Effector memory CD8-positive, alpha-beta T cell (primary cell): ENCODE data around the gene YY1.

ENCODE experiments used
- ATAC-seq: fragments of 150-1000 bp; cut with Tn5 transposase; replicated peaks from 2 replicates; pipeline ENCODE4 v1.10.0; 2021; ENCODE audit warnings: mild to moderate bottlenecking, moderate library complexity
- DNase-seq, 3 experiments: peaks; one replicate each; pipeline ENCODE4 v3.0.0; 2021
- H3K27ac Mint-ChIP-seq, 2 donors: one replicate each; pipeline ENCODE4 v1.8.0; 2022; ENCODE audit warnings: mild to moderate bottlenecking in 2 of 2, mixed read lengths in 2 of 2, moderate library complexity in 2 of 2
- H3K27me3 Mint-ChIP-seq, 2 donors: one replicate each; pipeline ENCODE4 v1.8.0; 2022; ENCODE audit warnings: mixed read lengths in 2 of 2
- H3K36me3 Mint-ChIP-seq: one replicate; pipeline ENCODE4 v1.8.0; 2022; ENCODE audit warnings: mild to moderate bottlenecking, moderate library complexity, mixed read lengths; ENCODE audit not compliant: insufficient read depth
- H3K4me1 Mint-ChIP-seq, 2 donors: one replicate each; pipeline ENCODE4 v1.8.0; 2022; ENCODE audit warnings: low read depth in 2 of 2, mixed read lengths in 2 of 2
- H3K4me3 Mint-ChIP-seq, 2 donors: one replicate each; pipeline ENCODE4 v1.8.0; 2022; ENCODE audit warnings: mild to moderate bottlenecking in 2 of 2, mixed read lengths in 2 of 2, moderate library complexity in 2 of 2
- H3K9me3 Mint-ChIP-seq, 2 donors: one replicate each; pipeline ENCODE4 v1.8.0; 2022; ENCODE audit warnings: mixed read lengths in 2 of 2
- total RNA-seq, 9 experiments: gene quantifications; one replicate each; lab custom pipeline; 2026; lab: John Stamatoyannopoulos, UW

YY1 gene
- total RNA-seq = 125 to 307 (median 206) reads per million in 9 experiments

DNA sequence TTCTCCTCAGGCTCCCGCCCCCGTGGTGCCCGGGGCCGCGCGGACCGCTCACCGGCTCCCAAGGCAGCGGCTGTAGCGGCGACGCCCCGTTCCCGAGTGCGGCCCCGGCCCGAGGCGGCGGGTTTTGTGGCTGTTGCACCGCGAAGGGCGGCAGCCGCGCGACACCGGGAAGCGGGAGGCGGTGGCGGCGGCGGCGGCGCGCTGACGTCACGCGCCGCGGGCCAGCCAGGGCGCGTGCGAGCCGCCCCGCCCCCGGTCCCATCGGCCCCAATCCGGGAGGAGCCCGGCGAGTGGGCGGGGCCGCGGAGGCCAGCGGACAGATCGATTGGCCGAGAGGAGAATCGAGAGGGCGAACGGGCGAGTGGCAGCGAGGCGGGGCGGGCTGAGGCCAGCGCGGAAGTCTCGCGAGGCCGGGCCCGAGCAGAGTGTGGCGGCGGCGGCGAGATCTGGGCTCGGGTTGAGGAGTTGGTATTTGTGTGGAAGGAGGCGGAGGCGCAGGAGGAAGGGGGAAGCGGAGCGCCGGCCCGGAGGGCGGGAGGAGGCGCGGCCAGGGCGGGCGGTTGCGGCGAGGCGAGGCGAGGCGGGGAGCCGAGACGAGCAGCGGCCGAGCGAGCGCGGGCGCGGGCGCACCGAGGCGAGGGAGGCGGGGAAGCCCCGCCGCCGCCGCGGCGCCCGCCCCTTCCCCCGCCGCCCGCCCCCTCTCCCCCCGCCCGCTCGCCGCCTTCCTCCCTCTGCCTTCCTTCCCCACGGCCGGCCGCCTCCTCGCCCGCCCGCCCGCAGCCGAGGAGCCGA lies at the start of gene YY1:
Gene YY1 (plus strand): TSS at position 726 of the 792 bp plus-strand sequence. CDS start 101 bp downstream, outside the sequence.
- Mint-ChIP-seq H3K36me3 (peaks cover 40% of the 10 kb centered on the region), H3K9me3 (no peaks in the 10 kb centered on the region), H3K27ac (peak within 1 kb of the TSS; percentile 90 to 96), H3K4me1 (peaks cover 49 to 53% of the 10 kb centered on the region in 2 donors), H3K27me3 (no peaks in the 10 kb centered on the region), H3K4me3 (peak within 1 kb of the TSS; percentile 84)
- DNase-seq (peak; percentile 98 to 99 (median 99)), ATAC-seq (peak; percentile 79)

DNA sequence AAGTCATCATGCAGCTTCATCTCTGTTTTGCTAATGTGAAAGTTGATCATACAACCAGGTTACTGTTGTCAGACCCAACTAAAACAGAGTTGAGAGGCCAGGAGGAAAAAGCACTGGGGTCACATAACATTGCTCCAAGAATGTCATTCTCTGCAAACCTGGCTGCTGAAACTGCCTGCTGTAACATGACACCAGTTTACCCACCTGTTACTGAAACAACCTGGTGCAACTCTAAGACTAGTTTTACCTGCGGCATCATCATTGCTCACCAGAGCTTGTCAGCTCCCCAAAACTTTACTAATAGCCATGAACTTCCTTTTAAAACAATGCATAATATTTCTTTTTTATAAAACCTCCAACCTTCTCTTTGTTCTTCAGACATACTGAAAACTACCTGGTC lies 48.8 kb upstream of the YY1 start:
- H3K27me3 Mint-ChIP-seq = no peaks in the 10 kb centered on the region
- no peak overlapping the region for H3K27ac Mint-ChIP-seq
- H3K36me3 Mint-ChIP-seq = peaks cover 3% of the 10 kb centered on the region
- no peak for ATAC-seq
- peaks cover 7 to 12% of the 10 kb centered on the region in 2 donors for H3K4me1 Mint-ChIP-seq
- H3K4me3 Mint-ChIP-seq = no peak overlapping the region
- DNase-seq = no peak
- no peaks in the 10 kb centered on the region for H3K9me3 Mint-ChIP-seq

DNA sequence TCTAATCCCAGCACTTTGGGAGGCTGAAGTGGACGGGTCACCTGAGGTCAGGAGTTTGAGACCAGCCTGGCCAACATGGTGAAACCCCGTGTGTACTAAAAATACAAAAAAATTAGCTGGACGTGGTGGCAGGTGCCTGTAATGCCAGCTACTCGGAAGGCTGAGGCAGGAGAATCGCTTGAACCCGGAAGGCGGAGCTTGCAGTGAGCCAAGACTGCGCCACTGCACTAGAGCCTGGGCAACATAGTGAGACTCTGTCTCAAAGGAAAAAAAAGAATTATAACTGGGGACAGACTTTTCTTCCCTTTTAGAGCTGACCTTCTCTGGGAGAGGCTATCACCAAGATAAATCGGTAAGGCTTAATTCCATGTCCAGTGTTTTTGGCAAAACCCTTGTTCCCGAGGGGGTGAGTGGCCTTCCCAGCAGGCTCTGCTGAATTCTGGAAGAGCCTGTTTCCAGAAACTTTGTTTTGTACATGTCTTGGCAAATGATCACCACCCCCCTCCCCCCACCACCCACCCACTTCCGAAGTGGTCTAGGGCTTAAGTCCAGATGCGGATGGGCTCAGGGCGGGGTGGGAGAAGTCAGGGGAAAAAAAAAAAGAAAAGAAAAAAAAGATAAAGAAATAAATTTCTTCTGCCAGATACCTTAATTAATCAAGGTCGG lies 47.2 kb upstream of the YY1 start:
- Mint-ChIP-seq H3K4me1 (peaks cover 7 to 12% of the 10 kb centered on the region in 2 donors), H3K27me3 (no peaks in the 10 kb centered on the region), H3K27ac (no peak overlapping the region), H3K9me3 (no peaks in the 10 kb centered on the region), H3K4me3 (peak overlapping the region in 1 of 2 donors; percentile 29), H3K36me3 (peaks cover under 1% of the 10 kb centered on the region)
- ATAC-seq = no peak
- DNase-seq = no peak

DNA sequence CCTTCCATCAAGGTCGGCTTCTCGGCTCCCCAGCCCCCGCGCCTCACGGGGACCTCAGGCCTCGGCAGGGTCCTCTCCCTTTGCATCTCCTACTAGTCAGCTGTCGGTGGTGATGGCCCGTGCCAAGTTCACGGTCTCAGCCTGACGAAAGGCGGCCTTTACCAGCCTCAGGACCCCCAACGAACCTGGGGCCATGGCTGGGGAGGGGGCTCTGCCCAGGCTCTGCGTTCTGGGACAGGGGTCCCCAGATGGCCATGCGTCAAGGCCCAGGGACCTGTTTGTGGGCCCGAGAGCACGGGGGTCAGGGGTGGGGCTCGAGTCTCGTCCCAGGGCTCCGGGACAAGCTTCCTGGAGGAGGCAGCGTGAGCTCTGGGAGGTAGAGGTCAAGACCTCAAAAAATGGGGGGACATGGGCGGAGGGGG lies 46.7 kb upstream of the YY1 start:
- Mint-ChIP-seq H3K27me3 (no peaks in the 10 kb centered on the region), H3K4me3 (peak overlapping the region; percentile 72 to 80), H3K9me3 (no peaks in the 10 kb centered on the region), H3K4me1 (peaks cover 7 to 12% of the 10 kb centered on the region in 2 donors), H3K27ac (peak overlapping the region; percentile 15 to 91), H3K36me3 (no peaks in the 10 kb centered on the region)
- ATAC-seq (no peak), DNase-seq (no peak)

DNA sequence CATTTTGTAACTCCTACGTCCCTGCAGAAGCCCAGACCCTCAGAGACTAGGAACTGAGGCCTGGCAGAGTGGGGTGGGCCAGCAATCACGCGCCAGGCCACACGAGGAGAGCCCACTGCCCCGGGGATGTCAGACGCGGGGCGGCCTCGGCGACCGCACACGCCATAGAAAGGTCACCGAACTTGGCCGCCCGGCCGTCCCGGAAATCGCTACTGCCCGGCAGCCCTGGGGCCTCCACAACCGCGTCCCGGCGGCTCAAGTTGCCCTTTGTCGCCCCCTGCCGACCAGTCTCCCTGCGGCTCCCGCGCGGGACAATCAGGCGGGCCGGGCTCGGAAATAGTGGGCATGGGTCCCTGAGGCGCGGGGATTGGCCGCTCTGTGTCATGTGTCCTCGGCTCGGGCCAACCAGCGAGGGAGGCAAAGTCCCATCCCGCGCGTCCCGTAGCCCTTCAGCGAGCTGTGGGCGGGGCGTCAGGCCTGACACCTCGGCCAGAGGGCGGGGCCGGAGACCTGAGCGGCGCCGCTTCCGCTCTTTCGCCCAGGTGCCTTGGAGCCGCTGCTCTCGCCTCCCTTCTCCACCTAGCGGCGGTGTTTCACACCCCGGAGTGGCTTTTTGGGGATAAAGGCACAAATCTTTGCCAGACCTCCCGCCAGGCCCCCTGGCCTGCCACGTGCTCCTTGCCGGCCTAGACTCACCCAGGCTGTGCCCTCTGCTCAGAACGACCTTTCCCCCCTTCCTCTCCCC lies 46.1 kb upstream of the YY1 start:
- DNase-seq = peak; percentile 98 to 99 (median 99)
- Mint-ChIP-seq H3K9me3 (no peaks in the 10 kb centered on the region), H3K36me3 (no peaks in the 10 kb centered on the region), H3K27me3 (no peaks in the 10 kb centered on the region), H3K27ac (peak overlapping the region; percentile 81 to 91), H3K4me3 (peak overlapping the region; percentile 72 to 80), H3K4me1 (peaks cover 7 to 12% of the 10 kb centered on the region in 2 donors)
- peak; percentile 98 for ATAC-seq

DNA sequence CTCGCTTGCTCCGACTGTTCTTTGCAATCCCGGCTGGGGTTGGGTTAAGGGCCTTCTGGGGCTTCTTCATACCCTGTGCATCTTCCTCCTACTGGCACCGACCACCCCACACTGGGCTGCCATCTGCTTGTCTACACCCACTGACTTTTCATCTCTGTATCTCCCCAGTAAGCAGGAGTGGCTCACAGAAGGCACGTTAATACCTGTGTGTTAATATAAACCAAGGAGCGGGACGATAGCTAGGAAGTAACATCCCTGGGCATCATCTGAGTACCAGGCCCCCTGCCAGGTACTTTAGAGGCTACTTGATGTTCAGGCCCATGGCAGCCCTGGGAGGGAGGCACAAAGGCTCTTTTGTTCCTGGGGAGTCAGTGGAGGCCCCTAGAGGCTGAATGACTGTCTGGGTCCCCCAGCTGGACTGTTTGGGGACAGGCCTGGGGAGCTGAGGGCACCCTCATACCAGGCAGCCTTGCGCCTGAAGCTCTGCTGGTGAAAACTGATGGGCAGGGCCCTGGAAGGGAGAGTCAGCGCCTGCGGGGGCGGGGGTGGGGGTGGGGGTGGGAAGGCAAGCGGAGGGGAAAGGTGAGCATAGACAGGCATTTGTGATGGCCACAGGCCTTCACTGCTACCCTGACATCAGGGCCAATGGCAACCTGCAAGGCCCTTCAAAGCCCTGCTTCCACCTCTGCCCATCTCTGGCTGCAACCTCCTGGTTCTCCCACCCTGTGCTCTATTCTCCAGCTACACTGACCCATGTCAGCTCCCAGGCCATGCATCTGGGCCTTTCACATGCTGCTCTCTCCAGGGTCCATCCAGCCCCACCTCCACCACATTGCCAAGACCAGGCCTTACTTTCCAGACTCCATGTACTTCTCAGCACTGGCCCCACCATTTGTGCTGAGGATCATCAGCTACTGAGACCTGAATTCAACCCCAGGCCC lies 45.3 kb upstream of the YY1 start:
- peak overlapping the region; percentile 81 to 91 for H3K27ac Mint-ChIP-seq
- peak overlapping the region; percentile 72 to 80 for H3K4me3 Mint-ChIP-seq
- ATAC-seq = peak; percentile 3
- peak in 1 of 3 experiments; percentile 10 for DNase-seq
- H3K36me3 Mint-ChIP-seq = no peaks in the 10 kb centered on the region
- no peaks in the 10 kb centered on the region for H3K27me3 Mint-ChIP-seq
- H3K9me3 Mint-ChIP-seq = no peaks in the 10 kb centered on the region
- H3K4me1 Mint-ChIP-seq = peaks cover 7 to 12% of the 10 kb centered on the region in 2 donors

DNA sequence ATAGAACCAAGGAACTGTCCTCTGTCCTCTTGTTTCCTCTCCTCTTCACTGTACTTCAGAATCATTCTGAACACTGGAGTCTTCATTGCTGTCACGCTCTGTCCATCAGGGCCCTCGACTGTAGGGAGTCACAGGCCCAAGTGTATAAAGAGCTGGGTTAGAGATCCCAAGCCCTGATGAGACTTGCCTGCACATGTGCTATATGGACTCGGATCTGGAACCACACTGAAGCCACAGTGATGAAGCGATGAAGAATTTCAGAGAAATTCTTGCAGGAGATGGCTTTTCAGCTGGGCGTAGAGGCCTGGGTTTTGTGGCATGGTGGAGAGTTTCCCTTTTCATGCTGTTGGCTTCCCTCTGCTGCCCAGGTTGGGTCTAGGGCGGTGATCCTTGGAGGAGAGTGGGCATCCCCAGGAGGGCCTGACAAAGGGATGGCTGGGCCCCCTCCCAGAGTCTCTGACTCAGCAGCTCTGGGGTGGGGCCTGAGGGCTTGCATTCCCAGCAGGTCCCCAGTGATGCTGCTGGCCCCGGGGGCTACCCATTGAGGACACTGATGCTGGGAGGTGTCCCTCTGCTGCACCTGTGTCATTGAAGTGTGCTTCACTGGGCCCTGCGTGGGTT lies 39.6 kb upstream of the YY1 start:
- no peak overlapping the region for H3K27ac Mint-ChIP-seq
- H3K4me3 Mint-ChIP-seq = no peak overlapping the region
- peaks cover 0 to 9% of the 10 kb centered on the region in 2 donors for H3K27me3 Mint-ChIP-seq
- H3K4me1 Mint-ChIP-seq = peaks cover 0 to under 1% of the 10 kb centered on the region in 2 donors
- DNase-seq = no peak
- no peak for ATAC-seq
- H3K36me3 Mint-ChIP-seq = no peaks in the 10 kb centered on the region
- H3K9me3 Mint-ChIP-seq = no peaks in the 10 kb centered on the region

DNA sequence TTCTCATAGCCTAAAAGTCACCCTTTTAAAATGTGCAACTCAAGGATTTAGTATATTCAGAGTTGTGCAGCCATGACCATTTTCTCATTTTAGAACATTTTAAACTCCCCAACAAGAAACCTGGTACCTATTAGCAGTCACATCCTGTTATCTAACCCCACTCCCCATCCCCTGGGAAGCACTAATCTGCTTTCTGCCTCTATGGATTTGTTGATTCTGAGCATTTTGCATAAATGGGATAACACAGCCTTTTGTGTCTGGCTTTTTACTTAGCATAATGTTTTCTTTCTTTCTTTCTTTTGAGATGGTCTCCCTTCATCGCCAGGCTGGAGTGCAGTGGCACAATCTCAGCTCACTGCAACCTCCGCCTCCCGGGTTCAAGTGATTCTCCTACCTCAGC lies 38.6 kb upstream of the YY1 start:
- Mint-ChIP-seq H3K27me3 (peaks cover 0 to 9% of the 10 kb centered on the region in 2 donors), H3K9me3 (no peaks in the 10 kb centered on the region), H3K27ac (no peak overlapping the region), H3K4me1 (no peaks in the 10 kb centered on the region), H3K4me3 (no peak overlapping the region), H3K36me3 (peaks cover 3% of the 10 kb centered on the region)
- DNase-seq = no peak
- ATAC-seq = no peak

DNA sequence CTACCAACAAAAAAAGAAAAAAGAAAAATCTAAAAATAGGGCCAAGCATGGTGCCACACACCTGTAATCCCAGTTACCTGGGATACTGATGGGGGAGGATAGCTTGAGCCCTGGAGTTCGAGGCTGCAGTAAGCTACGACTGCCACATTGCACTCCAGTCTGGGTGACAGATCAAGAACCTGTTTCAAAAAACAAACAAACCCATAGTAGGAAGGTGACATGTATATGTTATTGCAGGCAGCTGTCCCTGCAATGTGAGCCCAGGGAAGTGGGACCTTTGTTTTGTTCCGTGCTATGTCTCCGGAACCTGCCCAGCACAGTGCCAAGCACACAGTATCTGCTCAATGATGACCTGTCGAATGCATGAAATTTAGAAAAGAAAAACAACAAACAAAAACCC lies 37.2 kb upstream of the YY1 start:
- DNase-seq (no peak), ATAC-seq (no peak)
- Mint-ChIP-seq H3K4me1 (no peaks in the 10 kb centered on the region), H3K4me3 (no peak overlapping the region), H3K27me3 (peaks cover 0 to 9% of the 10 kb centered on the region in 2 donors), H3K36me3 (peaks cover 3% of the 10 kb centered on the region), H3K9me3 (no peaks in the 10 kb centered on the region), H3K27ac (no peak overlapping the region)

DNA sequence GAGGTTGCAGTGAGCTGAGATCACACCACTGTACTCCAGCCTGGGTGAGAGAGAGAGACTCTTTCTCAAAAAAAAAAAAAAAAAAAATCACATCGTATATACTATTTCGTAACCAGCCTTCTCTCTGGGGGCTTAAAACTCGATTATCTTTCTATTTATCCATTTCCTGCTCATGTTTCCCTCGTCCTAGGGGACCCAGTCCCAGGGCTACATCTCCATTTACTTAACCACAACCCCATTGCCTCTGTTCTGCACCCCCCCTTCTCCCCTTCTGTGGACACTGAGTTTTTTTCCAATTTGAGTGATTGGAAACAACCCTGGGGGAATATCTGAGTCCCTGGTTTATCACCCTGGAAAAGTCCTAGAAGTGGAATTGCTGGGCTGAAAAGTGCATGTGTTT lies 36.2 kb upstream of the YY1 start:
- Mint-ChIP-seq H3K27me3 (peaks cover 0 to 9% of the 10 kb centered on the region in 2 donors), H3K27ac (no peak overlapping the region), H3K4me3 (no peak overlapping the region), H3K4me1 (no peaks in the 10 kb centered on the region), H3K9me3 (no peaks in the 10 kb centered on the region), H3K36me3 (peaks cover 3% of the 10 kb centered on the region)
- DNase-seq (no peak), ATAC-seq (no peak)

DNA sequence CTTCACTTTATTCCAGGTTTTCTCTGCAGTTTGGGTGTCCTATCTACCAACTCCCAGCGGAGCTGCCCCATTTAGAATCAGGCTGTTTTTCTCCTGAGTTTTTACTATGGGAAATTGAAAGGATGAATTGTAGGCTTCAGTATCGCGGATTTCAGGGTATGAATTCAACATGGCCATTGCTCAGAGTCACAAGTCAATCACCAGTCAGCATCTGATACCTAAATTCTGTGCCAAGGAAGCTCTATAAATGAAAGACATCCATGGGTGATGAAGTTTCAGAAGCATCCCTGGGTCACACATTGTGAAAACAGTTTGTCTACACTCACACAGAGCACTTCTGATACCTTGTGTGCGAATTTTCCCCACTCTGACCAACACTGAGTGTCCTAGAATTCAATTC lies 35.8 kb upstream of the YY1 start:
- DNase-seq = no peak
- Mint-ChIP-seq H3K27ac (no peak overlapping the region), H3K9me3 (no peaks in the 10 kb centered on the region), H3K27me3 (peaks cover 0 to 9% of the 10 kb centered on the region in 2 donors), H3K36me3 (peaks cover 3% of the 10 kb centered on the region), H3K4me3 (no peak overlapping the region), H3K4me1 (no peaks in the 10 kb centered on the region)
- ATAC-seq = no peak
